IPS-15b (cell line): Measurements from ENCODE around the gene MYO7B.

Experiments
- H3K27me3 ChIP-seq: one replicate; pipeline ENCODE4 v1.6.1; 2013; ENCODE audit warnings: low read length; ENCODE audit not compliant: control insufficient read depth, insufficient read depth
- H3K36me3 ChIP-seq: one replicate; pipeline ENCODE4 v1.6.1; 2013; ENCODE audit warnings: low read length; ENCODE audit not compliant: control insufficient read depth, insufficient read depth
- H3K4me1 ChIP-seq: one replicate; pipeline ENCODE4 v1.6.1; 2013; ENCODE audit warnings: mild to moderate bottlenecking, low read length; ENCODE audit not compliant: control insufficient read depth, insufficient read depth
- H3K4me3 ChIP-seq: one replicate; pipeline ENCODE4 v1.5.1; 2013; ENCODE audit warnings: low read depth, low read length
- H3K9ac ChIP-seq: one replicate; pipeline ENCODE4 v1.6.1; 2013; ENCODE audit warnings: low read depth, mild to moderate bottlenecking, low read length
- H3K9me3 ChIP-seq: one replicate; pipeline ENCODE4 v1.6.1; 2013; ENCODE audit warnings: mild to moderate bottlenecking, low read length; ENCODE audit not compliant: control insufficient read depth, insufficient read depth

Gene MYO7B

DNA sequence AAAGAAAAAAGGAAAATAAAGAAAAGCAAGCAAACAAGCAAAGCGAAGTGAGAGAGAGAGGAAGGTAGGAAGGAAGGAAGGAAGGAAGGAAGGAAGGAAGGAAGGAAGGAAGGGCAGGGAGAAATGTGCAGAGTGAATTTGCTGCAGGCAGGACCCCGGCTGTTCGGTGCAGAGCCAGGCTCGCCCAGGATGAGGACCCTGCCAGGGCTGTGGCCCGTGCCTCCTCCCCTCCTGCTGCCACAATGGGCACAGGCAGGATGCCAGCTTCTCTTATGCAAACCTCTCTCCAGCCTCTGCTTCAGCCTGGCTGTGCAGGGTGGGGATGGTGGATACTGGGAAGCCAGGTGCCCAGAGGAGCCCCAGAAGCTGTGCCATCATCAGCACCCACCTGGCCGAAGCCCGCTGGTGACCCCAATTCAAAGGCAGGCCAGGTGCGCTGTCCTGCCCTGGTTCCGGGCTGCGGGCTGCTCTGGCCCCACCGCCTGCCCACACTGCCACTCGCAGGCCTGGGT is 113.7 kb downstream of the MYO7B start:
- no peak overlapping the region for H3K9ac ChIP-seq
- H3K27me3 ChIP-seq = no peaks in the 10 kb centered on the region
- H3K4me1 ChIP-seq = no peaks in the 10 kb centered on the region
- no peaks in the 10 kb centered on the region for H3K9me3 ChIP-seq
- H3K36me3 ChIP-seq = no peaks in the 10 kb centered on the region
- H3K4me3 ChIP-seq = no peak overlapping the region

DNA sequence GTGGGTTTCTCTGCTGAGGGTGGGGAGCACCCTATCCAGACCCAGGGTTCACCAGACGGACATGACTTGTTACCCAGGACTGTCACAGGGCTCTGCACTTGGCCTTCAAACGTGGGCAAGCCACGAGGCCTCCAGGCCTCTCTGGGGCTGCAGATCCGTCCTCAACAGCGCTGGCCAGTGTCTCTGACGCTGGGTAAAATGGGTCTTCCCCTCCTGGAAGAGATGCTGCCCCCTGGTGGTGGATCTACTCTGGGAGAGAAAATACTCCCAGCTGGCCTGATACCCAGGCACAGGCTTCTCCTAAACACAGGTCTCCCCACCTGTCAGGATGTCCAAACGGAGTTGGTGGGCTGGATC is 114.2 kb downstream of the MYO7B start:
- H3K4me1 ChIP-seq = no peaks in the 10 kb centered on the region
- no peaks in the 10 kb centered on the region for H3K27me3 ChIP-seq

DNA sequence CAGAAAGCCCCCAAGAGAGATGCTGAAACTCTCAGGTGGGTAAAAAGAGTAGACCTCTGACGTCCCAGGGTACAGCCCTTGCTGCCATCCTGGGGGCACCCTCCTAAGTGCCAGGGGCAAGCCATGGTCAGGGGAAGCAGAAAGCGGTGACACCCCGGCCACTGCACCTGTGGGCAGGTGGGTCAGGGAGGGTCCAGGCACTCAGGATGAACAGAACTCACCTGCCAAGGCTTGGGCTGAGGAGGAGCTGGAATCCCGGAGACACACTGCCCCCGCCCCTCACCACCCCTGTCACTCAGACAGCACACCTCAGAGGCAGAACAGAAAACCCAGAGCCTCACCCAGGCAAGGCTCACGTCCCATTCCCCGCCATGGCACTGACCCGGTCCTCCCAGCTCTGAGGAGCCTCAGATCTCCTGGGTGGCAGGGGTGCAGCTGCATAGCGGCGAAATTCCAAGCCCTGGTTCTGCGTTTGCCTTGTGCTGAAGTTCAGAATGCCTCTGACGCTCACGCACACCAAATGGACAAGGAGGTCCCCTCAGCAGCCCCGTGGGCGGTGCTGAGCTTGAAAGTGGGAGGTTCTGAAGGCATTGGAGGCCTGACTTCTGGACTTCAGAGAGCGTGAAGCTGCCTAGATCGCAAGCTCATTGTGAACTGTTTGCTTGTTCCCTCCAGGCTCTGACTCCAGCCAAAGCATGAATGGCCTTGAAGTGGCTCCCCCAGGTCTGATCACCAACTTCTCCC is 114.7 kb downstream of the MYO7B start:
- H3K27me3 ChIP-seq = no peaks in the 10 kb centered on the region
- no peak overlapping the region for H3K9ac ChIP-seq
- no peaks in the 10 kb centered on the region for H3K36me3 ChIP-seq
- no peaks in the 10 kb centered on the region for H3K9me3 ChIP-seq
- H3K4me1 ChIP-seq = no peaks in the 10 kb centered on the region
- no peak overlapping the region for H3K4me3 ChIP-seq

More for the DNA sequence above, 114.2 kb downstream of the MYO7B start:
- Histone ChIP-seq H3K4me3 (no peak overlapping the region), H3K9me3 (no peaks in the 10 kb centered on the region), H3K9ac (no peak overlapping the region), H3K36me3 (no peaks in the 10 kb centered on the region)

DNA sequence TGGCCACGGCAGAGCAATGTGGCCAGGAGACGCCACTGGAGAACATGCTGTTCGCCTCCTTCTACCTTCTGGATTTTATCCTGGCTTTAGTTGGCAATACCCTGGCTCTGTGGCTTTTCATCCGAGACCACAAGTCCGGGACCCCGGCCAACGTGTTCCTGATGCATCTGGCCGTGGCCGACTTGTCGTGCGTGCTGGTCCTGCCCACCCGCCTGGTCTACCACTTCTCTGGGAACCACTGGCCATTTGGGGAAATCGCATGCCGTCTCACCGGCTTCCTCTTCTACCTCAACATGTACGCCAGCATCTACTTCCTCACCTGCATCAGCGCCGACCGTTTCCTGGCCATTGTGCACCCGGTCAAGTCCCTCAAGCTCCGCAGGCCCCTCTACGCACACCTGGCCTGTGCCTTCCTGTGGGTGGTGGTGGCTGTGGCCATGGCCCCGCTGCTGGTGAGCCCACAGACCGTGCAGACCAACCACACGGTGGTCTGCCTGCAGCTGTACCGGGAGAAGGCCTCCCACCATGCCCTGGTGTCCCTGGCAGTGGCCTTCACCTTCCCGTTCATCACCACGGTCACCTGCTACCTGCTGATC is 115.4 kb downstream of the MYO7B start:
- Histone ChIP-seq H3K4me3 (no peak overlapping the region), H3K4me1 (no peaks in the 10 kb centered on the region), H3K9me3 (no peaks in the 10 kb centered on the region)

DNA sequence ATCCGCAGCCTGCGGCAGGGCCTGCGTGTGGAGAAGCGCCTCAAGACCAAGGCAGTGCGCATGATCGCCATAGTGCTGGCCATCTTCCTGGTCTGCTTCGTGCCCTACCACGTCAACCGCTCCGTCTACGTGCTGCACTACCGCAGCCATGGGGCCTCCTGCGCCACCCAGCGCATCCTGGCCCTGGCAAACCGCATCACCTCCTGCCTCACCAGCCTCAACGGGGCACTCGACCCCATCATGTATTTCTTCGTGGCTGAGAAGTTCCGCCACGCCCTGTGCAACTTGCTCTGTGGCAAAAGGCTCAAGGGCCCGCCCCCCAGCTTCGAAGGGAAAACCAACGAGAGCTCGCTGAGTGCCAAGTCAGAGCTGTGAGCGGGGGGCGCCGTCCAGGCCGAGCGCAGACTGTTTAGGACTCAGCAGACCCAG is 115.9 kb downstream of the MYO7B start:
- Histone ChIP-seq H3K27me3 (no peaks in the 10 kb centered on the region), H3K36me3 (no peaks in the 10 kb centered on the region), H3K9me3 (no peaks in the 10 kb centered on the region), H3K4me1 (no peaks in the 10 kb centered on the region), H3K9ac (no peak overlapping the region), H3K4me3 (no peak overlapping the region)

More for the DNA sequence above, 115.4 kb downstream of the MYO7B start:
- Histone ChIP-seq H3K27me3 (no peaks in the 10 kb centered on the region), H3K9ac (no peak overlapping the region), H3K36me3 (no peaks in the 10 kb centered on the region)

DNA sequence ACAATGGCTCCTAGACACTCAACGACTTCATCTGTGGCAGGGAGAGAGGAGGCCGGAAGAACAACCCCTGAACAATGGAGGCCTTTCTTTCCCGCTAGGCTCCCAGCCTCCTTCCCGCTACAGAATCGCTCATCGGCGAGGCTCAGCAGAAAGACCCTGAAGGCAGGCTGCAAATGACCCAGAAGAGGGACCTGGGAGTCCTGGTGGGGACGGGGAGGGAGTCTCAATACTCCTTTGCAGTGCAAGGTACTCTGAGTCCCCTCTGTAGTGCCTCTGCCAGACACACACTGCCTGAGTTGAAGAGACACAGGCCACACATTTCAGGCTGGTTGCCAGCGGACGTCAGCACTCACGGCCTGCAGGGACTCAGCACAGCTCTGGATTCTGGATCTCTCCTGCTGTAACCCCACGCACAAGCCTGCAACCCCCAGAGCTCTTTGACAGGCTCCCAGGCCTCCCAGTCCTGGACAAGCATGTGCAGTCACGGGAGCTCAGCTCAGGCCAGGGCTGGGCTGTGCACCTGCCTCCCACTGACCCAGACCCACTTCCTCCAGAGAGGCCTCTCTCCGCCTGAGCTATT is 116.6 kb downstream of the MYO7B start:
- Histone ChIP-seq H3K27me3 (no peaks in the 10 kb centered on the region), H3K9me3 (no peaks in the 10 kb centered on the region), H3K36me3 (no peaks in the 10 kb centered on the region), H3K4me1 (no peaks in the 10 kb centered on the region), H3K9ac (no peak overlapping the region), H3K4me3 (no peak overlapping the region)

DNA sequence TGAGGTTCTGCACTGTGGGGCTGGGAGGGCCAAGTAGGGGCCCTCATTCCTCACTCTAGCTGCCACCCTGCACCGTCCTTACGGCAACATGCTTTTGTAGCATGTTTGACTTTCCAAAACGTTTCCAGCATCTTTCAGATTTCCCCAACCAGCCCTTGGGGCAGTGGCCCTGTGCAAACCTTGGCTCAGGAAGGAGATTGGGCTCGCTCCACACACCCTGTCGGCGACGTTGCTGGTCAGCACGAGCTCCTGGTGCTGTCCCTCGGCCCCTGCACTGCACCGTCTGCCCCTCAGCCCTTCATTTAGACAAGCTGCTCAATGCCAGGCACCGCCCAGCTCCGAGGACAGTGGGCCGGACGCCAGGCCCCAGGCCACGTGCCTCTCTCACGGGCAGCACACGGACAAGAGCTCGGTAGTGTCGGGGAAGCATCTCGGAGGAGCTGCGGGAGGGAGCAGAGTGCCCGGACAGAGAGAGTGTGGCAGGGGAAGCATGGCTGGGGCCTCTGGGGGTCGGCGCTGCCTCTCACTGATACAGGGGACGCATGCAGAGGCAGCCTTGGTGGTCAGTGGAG is 117.4 kb downstream of the MYO7B start:
- Histone ChIP-seq H3K4me1 (no peaks in the 10 kb centered on the region), H3K9ac (no peak overlapping the region), H3K27me3 (no peaks in the 10 kb centered on the region)

DNA sequence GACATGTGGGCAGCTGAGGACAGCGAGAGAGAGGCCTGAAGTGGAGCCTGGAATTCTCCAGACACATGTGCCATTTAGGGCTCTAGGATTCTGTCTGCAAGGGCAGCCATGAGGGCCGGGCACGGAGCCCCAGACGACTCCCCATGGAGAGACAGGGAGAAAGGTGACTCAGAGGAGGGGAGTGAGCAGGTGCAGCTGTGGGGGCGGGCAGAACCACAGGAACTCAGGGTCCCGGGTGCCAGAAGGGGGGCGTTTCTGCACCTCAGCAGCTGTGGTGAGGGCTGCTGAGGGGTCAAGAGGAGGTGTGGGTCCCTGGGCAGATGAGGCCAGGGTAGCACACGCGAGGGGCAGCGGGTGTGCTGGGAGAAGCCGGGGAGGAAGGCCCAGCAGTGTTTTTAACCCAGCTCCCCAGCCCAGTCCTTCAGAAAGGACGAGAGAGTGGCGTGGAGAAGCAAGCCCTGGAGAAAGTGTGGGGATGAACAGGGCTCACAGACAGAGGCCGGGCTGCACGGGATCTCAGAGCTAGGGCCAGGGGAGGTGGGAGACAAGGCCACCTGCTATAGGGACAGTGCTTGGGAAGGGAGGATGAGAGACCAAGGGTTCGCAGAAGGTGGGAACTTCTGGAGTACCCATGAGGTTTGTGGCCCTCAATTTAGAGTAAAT is 118.1 kb downstream of the MYO7B start:
- Histone ChIP-seq H3K4me1 (no peaks in the 10 kb centered on the region), H3K36me3 (no peaks in the 10 kb centered on the region), H3K9me3 (no peaks in the 10 kb centered on the region), H3K4me3 (no peak overlapping the region), H3K27me3 (no peaks in the 10 kb centered on the region), H3K9ac (no peak overlapping the region)

More for the DNA sequence above, 117.4 kb downstream of the MYO7B start:
- no peaks in the 10 kb centered on the region for H3K36me3 ChIP-seq
- H3K4me3 ChIP-seq = no peak overlapping the region
- H3K9me3 ChIP-seq = no peaks in the 10 kb centered on the region

DNA sequence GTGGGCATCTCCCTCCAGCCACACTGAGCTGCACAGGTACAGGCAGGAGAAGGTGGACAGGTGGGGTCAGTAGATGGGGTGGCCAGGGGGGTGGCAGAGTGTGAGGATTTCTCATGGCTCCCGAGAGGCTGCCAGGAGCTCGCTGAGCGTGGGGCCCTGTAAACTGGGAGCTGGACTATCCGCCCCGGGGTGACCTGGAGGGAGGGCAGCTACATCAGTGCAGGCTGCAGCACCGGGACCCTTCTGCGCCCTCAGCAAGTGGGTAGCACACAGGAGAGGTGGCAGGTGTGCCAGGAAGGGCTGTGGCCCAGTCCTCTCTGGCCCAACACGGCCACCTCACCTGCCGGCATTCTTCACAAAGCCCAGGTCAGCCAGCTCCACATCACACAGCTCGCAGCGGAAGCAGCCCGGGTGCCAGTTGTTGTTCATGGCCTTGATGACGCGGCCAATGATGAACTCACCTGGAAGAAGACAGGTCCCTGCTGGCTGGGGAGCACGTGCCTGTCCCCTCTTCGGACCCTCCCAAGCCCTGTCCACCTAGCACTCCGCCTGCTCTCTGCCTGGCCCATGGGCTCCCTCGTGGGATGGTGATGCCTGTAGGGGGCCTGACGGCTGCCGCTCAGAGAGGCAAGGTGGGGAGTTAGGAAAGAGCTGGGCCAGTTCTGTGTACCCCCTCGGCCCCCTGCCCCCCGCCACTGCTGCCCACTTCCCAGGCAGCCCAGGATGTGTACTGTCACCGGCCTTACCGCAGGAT is 118.8 kb downstream of the MYO7B start:
- H3K4me1 ChIP-seq = no peaks in the 10 kb centered on the region
- H3K9me3 ChIP-seq = no peaks in the 10 kb centered on the region
- no peaks in the 10 kb centered on the region for H3K27me3 ChIP-seq
- no peaks in the 10 kb centered on the region for H3K36me3 ChIP-seq
- H3K9ac ChIP-seq = no peak overlapping the region
- H3K4me3 ChIP-seq = no peak overlapping the region

DNA sequence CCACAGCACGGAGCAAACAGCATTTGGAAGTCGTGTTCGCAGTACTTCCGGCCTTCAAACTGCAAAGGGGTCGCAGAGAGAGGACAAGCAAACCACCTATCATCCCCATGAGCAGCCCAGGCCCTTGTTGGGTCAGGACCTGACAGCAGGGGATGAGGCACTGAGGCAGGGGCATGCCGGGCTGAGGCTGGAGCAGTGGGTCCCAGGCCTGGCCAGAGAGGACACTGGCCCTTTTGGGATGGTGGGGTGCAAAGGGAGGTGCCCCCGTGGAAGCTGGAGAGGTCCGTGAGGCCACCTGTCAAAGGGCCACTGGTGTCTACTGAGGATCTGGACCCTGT is 119.3 kb downstream of the MYO7B start:
- H3K9me3 ChIP-seq = no peaks in the 10 kb centered on the region
- H3K4me1 ChIP-seq = no peaks in the 10 kb centered on the region
- H3K4me3 ChIP-seq = no peak overlapping the region
- H3K9ac ChIP-seq = no peak overlapping the region
- no peaks in the 10 kb centered on the region for H3K36me3 ChIP-seq
- H3K27me3 ChIP-seq = no peaks in the 10 kb centered on the region
